ENCODE results near the gene MUS81. TPM values are rescaled to one million over a fixed set of nuclear protein-coding genes. Genes with fewer than 3 reads are reported as not detected.

Gene MUS81
- total RNA-seq, 1 donor from 2014 or later, result 90.5 TPM

DNA sequence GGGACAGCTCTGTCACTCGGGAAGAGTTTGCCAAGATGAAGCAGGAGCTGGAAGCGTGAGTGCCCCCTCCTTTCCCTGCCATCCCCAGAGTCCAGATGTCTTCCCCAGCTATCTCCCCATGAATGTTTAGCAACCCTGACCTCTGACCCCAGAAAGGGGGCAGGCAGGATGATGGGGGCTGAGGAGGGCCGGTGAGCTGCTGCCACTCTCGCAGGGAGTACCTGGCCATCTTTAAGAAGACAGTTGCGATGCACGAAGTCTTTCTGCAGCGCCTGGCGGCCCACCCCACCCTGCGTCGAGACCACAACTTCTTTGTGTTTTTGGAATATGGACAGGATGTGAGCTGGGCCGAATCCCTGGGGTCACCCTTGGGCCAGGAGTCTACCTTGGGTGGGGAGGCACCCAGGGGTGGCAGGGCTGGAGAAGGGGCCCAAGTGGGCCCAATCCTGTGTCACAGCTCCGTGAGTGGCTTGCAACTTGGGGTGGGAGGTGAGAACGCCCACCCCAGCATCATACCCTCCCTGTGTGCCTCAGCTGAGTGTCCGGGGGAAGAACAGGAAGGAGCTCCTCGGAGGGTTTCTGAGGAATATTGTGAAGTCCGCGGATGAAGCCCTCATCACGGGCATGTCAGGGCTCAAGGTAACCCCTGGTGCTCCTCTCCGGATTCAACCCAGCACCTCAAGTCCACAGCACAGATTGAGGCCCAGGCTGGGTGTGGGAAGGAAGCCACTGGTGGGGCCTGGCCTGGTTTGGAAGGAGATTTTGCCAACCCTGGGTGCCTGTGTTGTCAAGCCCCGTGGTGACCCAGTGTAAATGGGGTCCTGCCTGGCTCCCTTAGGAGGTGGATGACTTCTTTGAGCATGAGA lies 9.8 kb upstream of the MUS81 start:
- DNase-seq (ENCODE audit: low spot score), result peak; percentile 10
- intact Hi-C loops (cut with micrococcal nuclease), result loop anchor here (10.0 kb wide), 2 partner anchors 276 to 766 kb away; partner anchors contain the start of genes CDCA5, EHBP1L1, FAM89B and ZFPL1
- peaks cover 6% of the 10 kb centered on the region for H3K4me1 Mint-ChIP-seq (ENCODE audit: low read depth)
- H3K27me3 Mint-ChIP-seq (ENCODE audit: low read depth), result no peaks in the 10 kb centered on the region
- H3K4me3 Mint-ChIP-seq (ENCODE audit: low read depth), result no peak overlapping the region
- H3K36me3 Mint-ChIP-seq (ENCODE audit: low read depth), result peaks cover 53% of the 10 kb centered on the region
- H3K9me3 Mint-ChIP-seq, result peaks cover 9% of the 10 kb centered on the region
- no peak overlapping the region for H3K27ac Mint-ChIP-seq

DNA sequence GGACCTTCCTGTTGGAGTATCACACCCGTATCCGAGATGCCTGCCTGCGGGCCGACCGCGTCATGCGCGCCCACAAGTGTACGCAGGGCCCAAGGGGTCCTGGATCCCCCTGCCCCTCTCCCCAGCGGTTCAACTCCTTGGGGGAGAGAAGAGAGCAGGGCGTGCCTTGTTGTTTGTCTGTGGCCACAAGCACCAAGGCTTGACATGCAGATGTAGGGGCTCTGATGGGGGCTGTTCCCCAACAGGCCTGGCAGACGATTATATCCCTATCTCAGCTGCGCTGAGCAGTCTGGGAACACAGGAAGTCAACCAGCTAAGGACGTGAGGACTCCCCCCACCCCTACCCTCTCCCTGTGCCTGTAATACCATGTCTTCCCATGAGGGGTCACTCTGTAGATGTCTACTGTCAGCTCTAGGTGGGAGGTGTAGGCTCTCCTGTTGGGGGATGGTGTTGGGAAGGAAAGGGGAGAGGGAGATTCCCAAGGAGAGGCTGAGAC lies 9.1 kb upstream of the MUS81 start:
- intact Hi-C loops (cut with micrococcal nuclease), result loop anchor here (10.0 kb wide), 2 partner anchors 276 to 766 kb away; partner anchors contain the start of genes CDCA5, EHBP1L1, FAM89B and ZFPL1
- H3K36me3 Mint-ChIP-seq (ENCODE audit: low read depth), result peaks cover 60% of the 10 kb centered on the region

DNA sequence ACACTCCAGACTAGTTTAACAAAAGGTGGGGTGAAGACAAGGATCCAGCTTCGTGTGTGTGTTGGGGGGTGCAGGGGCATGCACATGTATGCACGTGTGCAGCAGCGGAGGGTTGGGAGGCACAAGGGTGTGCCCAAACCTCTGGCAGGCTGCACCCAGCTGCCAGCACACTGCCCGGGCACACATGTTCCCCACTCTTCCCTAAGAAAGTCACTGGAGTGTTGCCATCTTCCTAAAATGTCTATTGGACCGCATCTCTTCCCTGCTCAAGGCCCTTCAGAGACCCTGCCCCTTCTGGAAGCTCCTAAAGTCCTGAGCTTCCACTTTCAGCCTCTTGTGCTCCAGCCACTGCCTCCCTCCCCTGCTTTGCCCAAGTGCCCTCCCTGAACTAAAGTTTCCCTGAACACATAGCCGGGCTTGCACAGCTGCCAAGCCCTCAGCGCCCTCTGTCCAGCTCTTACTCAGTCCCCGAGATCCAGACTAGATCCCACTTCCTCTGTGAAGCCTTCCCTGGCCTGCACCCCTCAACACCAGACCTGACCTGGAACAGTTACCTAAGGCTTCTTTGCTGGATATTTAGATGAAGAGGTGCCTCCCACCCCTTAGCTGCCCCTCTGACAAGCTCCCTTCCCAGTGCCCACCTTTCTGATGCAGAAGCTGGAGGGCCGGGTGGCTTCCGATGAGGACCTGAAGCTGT lies 8.3 kb upstream of the MUS81 start:
- intact Hi-C loops (cut with micrococcal nuclease), result loop anchor here (10.0 kb wide), 2 partner anchors 277 to 767 kb away; partner anchors contain the start of genes CDCA5, EHBP1L1, FAM89B and ZFPL1
- Mint-ChIP-seq H3K36me3 (ENCODE audit: low read depth) (peaks cover 68% of the 10 kb centered on the region), H3K9me3 (peaks cover 9% of the 10 kb centered on the region), H3K4me3 (ENCODE audit: low read depth) (peak overlapping the region; percentile 26), H3K4me1 (ENCODE audit: low read depth) (peaks cover 18% of the 10 kb centered on the region), H3K27ac (no peak overlapping the region), H3K27me3 (ENCODE audit: low read depth) (no peaks in the 10 kb centered on the region)
- no peak for DNase-seq (ENCODE audit: low spot score)

More for the DNA sequence above, 9.1 kb upstream of the MUS81 start:
- H3K4me3 Mint-ChIP-seq (ENCODE audit: low read depth), result no peak overlapping the region
- peaks cover 9% of the 10 kb centered on the region for H3K9me3 Mint-ChIP-seq
- H3K27me3 Mint-ChIP-seq (ENCODE audit: low read depth), result no peaks in the 10 kb centered on the region
- peak; percentile 9 for DNase-seq (ENCODE audit: low spot score)
- H3K27ac Mint-ChIP-seq, result no peak overlapping the region
- H3K4me1 Mint-ChIP-seq (ENCODE audit: low read depth), result peaks cover 10% of the 10 kb centered on the region

DNA sequence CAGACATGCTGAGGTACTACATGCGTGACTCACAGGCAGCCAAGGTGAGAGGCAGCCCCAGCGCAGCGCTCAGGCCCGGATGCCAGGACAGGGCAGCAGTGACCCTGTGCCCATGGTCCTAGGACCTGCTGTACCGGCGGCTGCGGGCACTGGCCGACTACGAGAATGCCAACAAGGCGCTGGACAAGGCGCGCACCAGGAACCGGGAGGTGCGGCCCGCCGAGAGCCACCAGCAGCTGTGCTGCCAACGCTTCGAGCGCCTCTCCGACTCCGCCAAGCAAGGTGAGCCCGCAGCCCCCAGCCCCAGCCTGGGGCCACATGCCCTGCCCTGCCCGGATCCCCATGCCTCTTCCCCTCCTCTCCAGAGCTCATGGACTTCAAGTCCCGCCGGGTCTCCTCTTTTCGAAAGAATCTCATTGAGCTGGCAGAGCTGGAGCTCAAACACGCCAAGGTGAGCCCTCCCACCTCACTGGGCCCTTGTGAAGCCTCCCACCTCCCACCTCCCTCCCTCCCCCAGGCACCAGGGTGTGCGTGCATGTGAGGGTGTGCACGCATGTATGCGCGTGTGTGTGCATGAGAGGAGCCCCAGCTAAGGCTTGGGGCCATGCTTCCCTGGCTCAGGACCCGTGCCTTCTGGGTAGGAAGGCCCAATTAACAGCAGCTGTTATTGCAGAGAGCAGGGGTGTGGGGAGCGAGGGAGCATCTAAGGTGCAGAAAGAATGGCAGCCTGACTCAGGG lies 7.6 kb upstream of the MUS81 start:
- peaks cover 18% of the 10 kb centered on the region for H3K4me1 Mint-ChIP-seq (ENCODE audit: low read depth)
- peaks cover 9% of the 10 kb centered on the region for H3K9me3 Mint-ChIP-seq
- no peaks in the 10 kb centered on the region for H3K27me3 Mint-ChIP-seq (ENCODE audit: low read depth)
- DNase-seq (ENCODE audit: low spot score), result no peak
- H3K4me3 Mint-ChIP-seq (ENCODE audit: low read depth), result peak overlapping the region; percentile 26
- peaks cover 69% of the 10 kb centered on the region for H3K36me3 Mint-ChIP-seq (ENCODE audit: low read depth)
- H3K27ac Mint-ChIP-seq, result no peak overlapping the region
- intact Hi-C loops (cut with micrococcal nuclease), result loop anchor here (10.0 kb wide), 2 partner anchors 278 to 768 kb away; partner anchors contain the start of genes CDCA5, EHBP1L1, FAM89B and ZFPL1

DNA sequence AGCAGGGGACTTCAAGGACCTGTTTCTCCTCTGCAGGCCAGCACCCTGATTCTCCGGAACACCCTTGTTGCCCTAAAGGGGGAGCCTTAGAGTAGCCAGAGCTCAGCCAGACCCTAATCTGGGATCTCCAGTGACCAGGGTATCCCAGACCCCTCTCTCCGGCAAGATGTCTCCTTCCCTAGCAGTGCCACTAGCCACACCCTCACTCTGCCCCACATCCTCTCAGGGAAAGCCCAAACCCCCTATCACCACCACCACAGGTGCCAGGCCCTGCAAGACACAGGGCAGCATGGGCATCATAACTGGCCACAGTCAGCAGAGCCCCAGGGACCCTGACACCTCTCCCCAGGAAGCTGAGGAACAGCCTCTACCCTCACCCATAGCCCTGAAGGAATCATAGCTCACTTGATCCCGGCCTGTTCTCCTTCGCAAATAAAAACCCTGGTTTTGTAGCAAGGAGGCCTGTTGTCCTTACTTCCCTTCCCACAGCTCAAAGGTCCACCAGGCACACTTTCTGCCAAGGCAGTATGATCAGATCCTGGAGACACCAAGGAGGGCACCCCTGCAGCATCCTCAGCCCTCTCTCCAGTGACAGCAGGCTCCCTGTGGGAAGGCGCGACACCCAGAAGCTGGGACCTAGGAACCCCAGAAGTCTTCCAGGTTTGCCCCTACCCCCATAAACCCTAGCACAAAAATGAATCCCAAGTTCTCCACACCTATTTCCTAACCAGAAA lies 6.8 kb upstream of the MUS81 start:
- intact Hi-C loops (cut with micrococcal nuclease), result loop anchor here (10.0 kb wide), 2 partner anchors 279 to 769 kb away; partner anchors contain the start of genes CDCA5, EHBP1L1, FAM89B and ZFPL1
- no peaks in the 10 kb centered on the region for H3K27me3 Mint-ChIP-seq (ENCODE audit: low read depth)
- no peak for DNase-seq (ENCODE audit: low spot score)
- no peak overlapping the region for H3K27ac Mint-ChIP-seq
- no peak overlapping the region for H3K4me3 Mint-ChIP-seq (ENCODE audit: low read depth)
- H3K36me3 Mint-ChIP-seq (ENCODE audit: low read depth), result peaks cover 72% of the 10 kb centered on the region
- peaks cover 20% of the 10 kb centered on the region for H3K4me1 Mint-ChIP-seq (ENCODE audit: low read depth)
- H3K9me3 Mint-ChIP-seq, result peaks cover 9% of the 10 kb centered on the region

DNA sequence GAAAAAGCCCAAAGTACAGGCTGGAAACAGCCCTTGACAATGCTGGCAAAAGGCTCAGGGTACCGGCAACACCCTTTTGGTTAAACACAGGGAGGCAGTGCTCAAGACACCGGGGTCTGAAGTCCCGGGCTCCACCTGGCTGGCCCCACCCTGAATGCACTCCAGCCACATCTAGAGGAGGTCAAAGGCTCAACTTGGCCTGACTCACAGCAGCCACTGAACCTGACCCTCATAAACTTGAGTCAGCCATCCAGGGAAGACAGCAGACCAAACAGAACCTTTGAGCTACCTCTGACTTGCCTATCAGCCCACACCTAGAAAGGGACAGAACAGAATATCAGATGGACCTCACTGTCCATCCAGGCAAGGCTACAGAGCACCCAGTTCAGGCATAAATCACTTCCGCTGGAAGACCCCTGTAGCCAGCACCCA lies 6.1 kb upstream of the MUS81 start:
- Mint-ChIP-seq H3K4me1 (ENCODE audit: low read depth) (peaks cover 25% of the 10 kb centered on the region), H3K9me3 (peaks cover 9% of the 10 kb centered on the region), H3K27me3 (ENCODE audit: low read depth) (no peaks in the 10 kb centered on the region), H3K27ac (no peak overlapping the region), H3K36me3 (ENCODE audit: low read depth) (peaks cover 72% of the 10 kb centered on the region), H3K4me3 (ENCODE audit: low read depth) (peak overlapping the region; percentile 71)
- DNase-seq (ENCODE audit: low spot score), result no peak
- intact Hi-C loops (cut with micrococcal nuclease), result loop anchor here (10.0 kb wide), 2 partner anchors 279 to 769 kb away; partner anchors contain the start of genes CDCA5, EHBP1L1, FAM89B and ZFPL1

DNA sequence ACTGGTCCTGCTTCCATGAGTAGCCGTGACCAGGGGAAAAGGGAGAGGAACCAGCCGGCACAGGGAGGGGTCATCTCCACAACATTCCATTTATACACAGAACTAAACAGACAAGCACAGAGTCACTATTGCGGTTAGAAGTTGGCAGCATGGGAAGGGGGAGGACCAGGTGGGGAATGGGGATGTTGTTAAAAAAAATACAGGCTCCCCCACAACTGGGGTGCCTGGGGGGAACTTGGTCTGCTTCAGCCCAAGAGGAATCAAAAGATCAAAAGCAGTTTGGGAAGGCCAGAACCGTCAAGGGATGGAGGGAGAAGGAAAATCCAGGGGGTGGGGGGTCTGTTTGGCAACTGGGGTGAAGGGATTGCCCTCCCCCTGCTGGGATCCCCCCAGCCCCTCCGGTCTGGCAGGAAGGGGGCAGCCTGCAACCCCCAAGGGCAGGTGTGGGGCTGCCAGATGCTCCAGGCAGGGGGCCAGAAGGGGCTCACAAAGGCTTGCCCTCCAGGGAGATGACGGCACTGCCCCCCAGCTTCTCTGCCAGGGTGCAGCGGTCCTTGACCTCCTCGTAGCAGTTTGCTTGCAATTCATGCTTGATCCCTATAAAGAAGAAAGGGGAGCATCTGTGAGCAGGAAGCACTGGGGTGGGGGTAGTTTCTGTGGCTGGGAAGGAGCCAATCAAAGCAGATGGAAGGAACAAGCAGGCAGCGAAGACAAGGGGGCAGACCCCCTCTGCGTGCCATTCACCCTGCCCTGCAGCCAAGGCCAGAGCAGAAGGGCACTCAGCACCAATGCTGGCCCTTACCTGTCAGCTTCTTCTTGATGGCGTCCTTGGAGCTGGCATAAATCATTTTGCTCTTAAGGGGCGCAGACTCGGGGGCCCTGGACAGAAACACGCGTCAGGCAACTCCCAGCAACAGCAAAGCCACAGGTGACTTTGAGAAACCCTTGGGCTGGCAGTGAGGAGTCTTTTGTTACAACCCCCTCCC lies 5.1 kb upstream of the MUS81 start:
- Mint-ChIP-seq H3K27ac (no peak overlapping the region), H3K9me3 (peaks cover 9% of the 10 kb centered on the region), H3K4me3 (ENCODE audit: low read depth) (peak overlapping the region; percentile 87), H3K27me3 (ENCODE audit: low read depth) (no peaks in the 10 kb centered on the region), H3K36me3 (ENCODE audit: low read depth) (peaks cover 70% of the 10 kb centered on the region), H3K4me1 (ENCODE audit: low read depth) (peaks cover 29% of the 10 kb centered on the region)
- no peak for DNase-seq (ENCODE audit: low spot score)
- intact Hi-C loops (cut with micrococcal nuclease), result loop anchor here (10.0 kb wide), 2 partner anchors 280 to 770 kb away; partner anchors contain the start of genes CDCA5, EHBP1L1, FAM89B and ZFPL1

DNA sequence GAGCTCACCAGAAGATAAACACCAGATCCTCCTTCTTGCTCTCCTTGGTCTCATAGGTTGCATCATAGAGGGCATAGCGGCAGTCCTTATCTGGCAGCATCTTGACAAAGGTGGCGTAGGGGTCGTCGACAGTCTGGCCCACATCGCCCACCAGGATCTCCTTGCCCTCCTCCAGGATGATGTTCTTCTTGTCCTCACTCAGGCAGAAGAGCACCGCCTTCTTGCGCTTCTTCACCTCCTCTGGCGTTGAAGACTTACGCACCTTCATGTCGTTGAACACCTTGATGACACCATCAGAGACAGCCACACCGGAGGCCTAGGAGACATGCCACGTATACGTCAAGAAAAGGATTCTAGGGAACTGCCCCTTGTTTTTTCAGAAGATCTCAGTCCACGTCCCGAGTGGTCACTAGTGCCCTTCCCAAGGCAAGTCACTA lies 4.3 kb upstream of the MUS81 start:
- peak overlapping the region; percentile 87 for H3K4me3 Mint-ChIP-seq (ENCODE audit: low read depth)
- no peak for DNase-seq (ENCODE audit: low spot score)
- H3K27me3 Mint-ChIP-seq (ENCODE audit: low read depth), result no peaks in the 10 kb centered on the region
- peaks cover 29% of the 10 kb centered on the region for H3K4me1 Mint-ChIP-seq (ENCODE audit: low read depth)
- peaks cover 9% of the 10 kb centered on the region for H3K9me3 Mint-ChIP-seq
- no peak overlapping the region for H3K27ac Mint-ChIP-seq
- intact Hi-C loops (cut with micrococcal nuclease), result loop anchor here (10.0 kb wide), 2 partner anchors 281 to 771 kb away; partner anchors contain the start of genes CDCA5, EHBP1L1, FAM89B and ZFPL1
- H3K36me3 Mint-ChIP-seq (ENCODE audit: low read depth), result peaks cover 65% of the 10 kb centered on the region

DNA sequence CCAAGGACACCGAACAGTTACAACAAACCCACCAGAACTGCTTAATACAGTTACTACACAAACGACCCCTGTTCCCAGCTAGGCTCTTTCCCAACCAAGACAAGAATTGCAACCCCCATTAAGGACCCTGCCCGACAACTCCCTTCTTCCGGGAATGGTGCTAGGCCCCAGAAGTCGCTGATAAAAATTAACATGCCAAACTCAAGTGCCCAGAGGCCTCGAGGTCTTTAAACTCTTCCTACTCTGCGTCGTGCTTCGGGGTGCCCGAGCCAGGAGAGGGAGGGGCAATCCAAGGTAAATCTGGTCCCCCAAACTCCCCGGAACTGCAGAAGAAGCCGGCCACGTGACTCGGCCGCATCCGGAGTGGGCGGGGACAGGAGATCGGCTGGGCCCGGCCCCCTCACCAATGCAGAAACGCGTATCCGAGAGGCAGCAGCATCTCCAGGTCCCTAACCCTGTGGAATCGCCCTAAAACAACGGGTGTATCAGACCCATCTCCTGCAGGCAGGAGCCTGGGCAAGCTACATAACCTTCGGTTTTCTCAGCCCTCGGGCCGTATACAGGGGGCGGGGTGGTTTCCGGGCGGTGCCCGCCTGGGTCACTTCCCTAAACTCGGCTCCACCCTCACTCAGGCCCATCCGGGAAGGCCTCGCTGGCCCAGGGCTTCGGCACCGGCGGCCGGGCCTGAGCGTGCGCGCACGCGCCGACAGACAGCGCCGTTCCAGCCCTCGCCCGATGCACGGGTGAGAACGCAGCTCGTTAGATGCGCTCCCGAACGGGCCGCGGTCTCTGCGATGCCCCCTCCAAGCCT lies 3.3 kb upstream of the MUS81 start:
- Mint-ChIP-seq H3K27ac (peak overlapping the region; percentile 81), H3K4me3 (ENCODE audit: low read depth) (peak overlapping the region; percentile 87), H3K4me1 (ENCODE audit: low read depth) (peaks cover 29% of the 10 kb centered on the region), H3K36me3 (ENCODE audit: low read depth) (peaks cover 60% of the 10 kb centered on the region), H3K27me3 (ENCODE audit: low read depth) (no peaks in the 10 kb centered on the region), H3K9me3 (peaks cover 4% of the 10 kb centered on the region)
- intact Hi-C loops (cut with micrococcal nuclease), result loop anchor here (10.0 kb wide), 2 partner anchors 282 to 772 kb away; partner anchors contain the start of genes CDCA5, EHBP1L1, FAM89B and ZFPL1
- DNase-seq (ENCODE audit: low spot score), result peak; percentile 85

DNA sequence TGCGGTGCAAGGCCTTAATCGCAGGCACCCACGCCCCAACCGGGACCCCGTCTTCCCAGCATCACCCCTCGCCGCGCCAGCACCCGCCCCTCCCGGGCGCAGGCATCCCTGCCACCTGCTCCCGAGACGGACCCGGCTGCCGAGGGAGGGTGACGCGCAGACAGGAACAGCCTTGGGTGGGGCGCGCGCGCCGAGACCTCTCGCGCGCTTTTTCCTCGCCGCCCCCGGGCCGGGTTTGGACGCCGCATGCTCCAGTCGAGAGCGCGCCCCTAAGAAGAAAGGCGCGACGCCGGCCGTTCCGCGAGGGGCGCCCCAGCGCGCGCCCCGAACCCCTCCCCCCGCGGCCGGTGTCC lies 2.8 kb upstream of the MUS81 start:
- intact Hi-C loops (cut with micrococcal nuclease), result loop anchor here (10.0 kb wide), 2 partner anchors 283 to 773 kb away; partner anchors contain the start of genes CDCA5, EHBP1L1, FAM89B and ZFPL1
- H3K4me3 Mint-ChIP-seq (ENCODE audit: low read depth), result peak overlapping the region; percentile 87
- H3K27ac Mint-ChIP-seq, result no peak overlapping the region
- H3K36me3 Mint-ChIP-seq (ENCODE audit: low read depth), result peaks cover 60% of the 10 kb centered on the region
- H3K27me3 Mint-ChIP-seq (ENCODE audit: low read depth), result no peaks in the 10 kb centered on the region
- peaks cover 31% of the 10 kb centered on the region for H3K4me1 Mint-ChIP-seq (ENCODE audit: low read depth)
- peak; percentile 58 for DNase-seq (ENCODE audit: low spot score)
- H3K9me3 Mint-ChIP-seq, result no peaks in the 10 kb centered on the region

Data from activated T-helper 2 cell treated with anti-CD3 and anti-CD28 coated beads, Interferon-gamma antibody, Interleukin-2, Interleukin-4, amounts not matched to agents 10 μg/mL and 5 μg/mL and 100 μg/mL, durations not matched to agents 14 hours and 24 hours and 36 hours (primary cell).